Activated CD4-positive, alpha-beta memory T cell treated with anti-CD3 and anti-CD28 coated beads, Interleukin-2, amount 10 ng/mL, durations not matched to agents 7 days and 5 days (primary cell): ENCODE measurements around the gene CENPL. TPM values are rescaled to one million over a fixed set of nuclear protein-coding genes. Genes with fewer than 3 reads are reported as not detected.
"Not testable (repeated sequence)": the region's sequence is repeated elsewhere in the genome, so short reads cannot be mapped to it uniquely, and the experiment has no call there.

Experiments used
- CTCF ChIA-PET: fragments of 350-600 bp; sonication (Branson Sonifier 250); formaldehyde crosslinking; loops from one replicate; lab custom pipeline; 2021; ENCODE audit warnings: antibody characterized with exemption, inconsistent platforms; lab: Charles Lee
- POLR2A ChIA-PET: fragments of 350-600 bp; sonication (Branson Sonifier 250); formaldehyde crosslinking; loops from one replicate; lab custom pipeline; 2021; ENCODE audit warnings: antibody characterized with exemption; lab: Charles Lee
- DNase-seq: peaks from one replicate; pipeline ENCODE4 v3.0.0-alpha.2; 2020
- H3K27ac Mint-ChIP-seq: one replicate; pipeline ENCODE4 v1.8.0; 2021; ENCODE audit warnings: mild to moderate bottlenecking, mixed read lengths
- H3K27me3 Mint-ChIP-seq: one replicate; pipeline ENCODE4 v1.8.0; 2021; ENCODE audit warnings: mixed read lengths
- H3K36me3 Mint-ChIP-seq: one replicate; pipeline ENCODE4 v1.8.0; 2021; ENCODE audit warnings: low read depth, mixed read lengths
- H3K4me1 Mint-ChIP-seq: one replicate; pipeline ENCODE4 v1.8.0; 2021; ENCODE audit warnings: mixed read lengths
- H3K4me3 Mint-ChIP-seq: one replicate; pipeline ENCODE4 v1.8.0; 2021; ENCODE audit warnings: mild to moderate bottlenecking, mixed read lengths
- H3K9me3 Mint-ChIP-seq: one replicate; pipeline ENCODE4 v1.8.0; 2021; ENCODE audit warnings: mixed read lengths
- total RNA-seq, 2 experiments: library from RNA; stranded (reverse); gene quantifications; one replicate each; pipeline ENCODE4 v1.2.3, GENCODE V29; 2021

CENPL gene
- total RNA-seq, 2 experiments from 2014 or later, result 28.2 to 29.4 TPM

GRCh38 chr1:173784997-173785396, 39.7 kb downstream of the CENPL start:
- CTCF ChIA-PET, result interaction anchor here (2.1 kb wide), 1 partner anchor 69 kb away, joined by 4 read pairs; no protein-coding TSS in a partner anchor
- no peaks in the 10 kb centered on the region for H3K9me3 Mint-ChIP-seq
- POLR2A ChIA-PET, result no interaction called here
- H3K4me3 Mint-ChIP-seq, result no peak overlapping the region
- H3K27ac Mint-ChIP-seq, result no peak overlapping the region
- peaks cover 37% of the 10 kb centered on the region for H3K36me3 Mint-ChIP-seq
- no peaks in the 10 kb centered on the region for H3K27me3 Mint-ChIP-seq
- H3K4me1 Mint-ChIP-seq, result peaks cover 2% of the 10 kb centered on the region
- no peak for DNase-seq

GRCh38 chr1:173779936-173780335, 44.7 kb downstream of the CENPL start:
- peaks cover 66% of the 10 kb centered on the region for H3K36me3 Mint-ChIP-seq
- no peaks in the 10 kb centered on the region for H3K27me3 Mint-ChIP-seq
- CTCF ChIA-PET, result no interaction called here
- no peak overlapping the region for H3K4me3 Mint-ChIP-seq
- H3K27ac Mint-ChIP-seq, result no peak overlapping the region
- H3K9me3 Mint-ChIP-seq, result no peaks in the 10 kb centered on the region
- peaks cover 2% of the 10 kb centered on the region for H3K4me1 Mint-ChIP-seq
- POLR2A ChIA-PET, result interaction anchor here (0.5 to 1.5 kb wide), 2 partner anchors 10 to 44 kb away, joined by 3 to 7 read pairs; partner anchors contain the start of gene DARS2
- DNase-seq, result no peak

GRCh38 chr1:173775578-173776226, 49.0 kb downstream of the CENPL start:
- Mint-ChIP-seq H3K9me3 (no peaks in the 10 kb centered on the region), H3K4me3 (no peak overlapping the region), H3K36me3 (peaks cover 51% of the 10 kb centered on the region), H3K27me3 (no peaks in the 10 kb centered on the region), H3K4me1 (peaks cover 4% of the 10 kb centered on the region), H3K27ac (no peak overlapping the region)
- DNase-seq, result no peak
- ChIA-PET CTCF (no interaction called here), POLR2A (no interaction called here)

DNA sequence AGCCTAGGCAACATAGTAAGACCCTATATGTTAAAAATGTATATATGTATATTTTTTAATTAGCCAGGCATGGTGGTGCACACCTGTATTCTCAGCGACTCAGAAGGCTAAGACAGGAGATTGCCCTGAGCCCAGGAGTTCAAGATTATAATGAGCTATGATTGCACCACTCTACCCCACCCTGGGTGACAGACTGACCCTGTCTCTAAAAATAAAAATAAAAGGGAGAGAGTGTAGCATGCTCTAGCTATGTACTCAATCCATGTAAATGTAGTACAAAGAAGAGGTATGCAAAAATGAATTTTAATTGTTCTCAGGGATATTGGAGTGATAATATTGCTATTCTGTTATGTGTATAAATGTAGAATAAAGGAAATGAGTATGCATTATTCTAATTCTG, 53.1 kb downstream of the CENPL start:
- Mint-ChIP-seq H3K27ac (no peak overlapping the region), H3K4me3 (no peak overlapping the region), H3K36me3 (peaks cover 37% of the 10 kb centered on the region), H3K4me1 (peaks cover 24% of the 10 kb centered on the region), H3K27me3 (no peaks in the 10 kb centered on the region), H3K9me3 (no peaks in the 10 kb centered on the region)
- CTCF ChIA-PET, result interaction anchor here (0.7 kb wide), 1 partner anchor 340 kb away, joined by 4 read pairs; no protein-coding TSS in a partner anchor
- POLR2A ChIA-PET, result no interaction called here
- no peak for DNase-seq

DNA sequence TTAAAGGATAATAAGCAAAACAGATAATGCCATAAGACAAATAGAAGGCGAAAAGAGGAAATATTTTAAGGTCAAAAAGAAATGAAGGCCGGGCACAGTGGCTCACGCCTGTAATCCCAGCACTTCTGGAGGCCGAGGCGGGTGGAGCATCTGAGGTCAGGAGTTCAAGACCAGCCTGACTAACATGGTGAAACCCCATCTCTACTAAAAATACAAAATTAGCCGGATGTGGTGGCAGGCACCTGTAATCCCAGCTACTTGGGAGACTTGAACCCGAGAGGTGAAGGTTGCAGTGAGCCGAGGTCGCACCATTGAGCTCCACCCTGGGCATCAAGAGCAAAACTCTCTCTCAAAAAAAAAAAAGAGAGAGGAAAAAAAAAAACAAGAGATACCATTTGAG, 54.4 kb downstream of the CENPL start:
- DNase-seq, H3K9me3 Mint-ChIP-seq, H3K4me3 Mint-ChIP-seq, H3K27ac Mint-ChIP-seq, H3K27me3 Mint-ChIP-seq: not testable (repeated sequence)
- ChIA-PET POLR2A (interaction anchor here (1.1 kb wide), 1 partner anchor 10 kb away, joined by 3 read pairs; no protein-coding TSS in a partner anchor), CTCF (interaction anchor here (0.7 kb wide), 3 partner anchors 52 to 1030 kb away, joined by 3 to 4 read pairs (median 3); no protein-coding TSS in a partner anchor)
- Mint-ChIP-seq H3K36me3 (peaks cover 25% of the 10 kb centered on the region), H3K4me1 (peaks cover 24% of the 10 kb centered on the region)

DNA sequence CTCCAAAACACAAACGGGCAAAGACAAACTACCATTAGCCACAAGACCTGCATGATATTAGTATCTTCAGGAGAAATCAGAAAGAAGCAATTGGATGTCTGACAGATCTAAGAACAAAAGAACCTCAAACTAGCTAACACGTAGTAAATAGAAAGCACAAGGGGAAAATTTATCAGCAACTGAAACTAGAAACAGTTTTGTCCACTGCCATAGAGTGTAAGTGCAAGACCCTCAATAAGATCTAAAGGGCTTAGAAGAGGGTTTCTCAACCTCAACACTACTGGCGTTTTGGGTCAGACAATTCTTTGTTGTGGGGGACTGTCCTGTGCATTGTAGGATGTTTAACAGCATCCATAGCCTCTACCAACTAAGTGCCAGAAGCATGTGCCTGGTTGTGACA, 55.9 kb downstream of the CENPL start:
- Mint-ChIP-seq H3K36me3 (peaks cover 32% of the 10 kb centered on the region), H3K27ac (no peak overlapping the region), H3K4me1 (peaks cover 24% of the 10 kb centered on the region), H3K4me3 (no peak overlapping the region), H3K9me3 (peaks cover 8% of the 10 kb centered on the region), H3K27me3 (no peaks in the 10 kb centered on the region)
- POLR2A ChIA-PET, result no interaction called here
- no peak for DNase-seq
- CTCF ChIA-PET, result interaction anchor here (0.5 kb wide), 1 partner anchor 76 kb away, joined by 3 read pairs; no protein-coding TSS in a partner anchor

- Mint-ChIP-seq H3K27me3 (no peaks in the 10 kb centered on the region), H3K4me1 (peaks cover 24% of the 10 kb centered on the region), H3K4me3 (no peak overlapping the region), H3K36me3 (peaks cover 38% of the 10 kb centered on the region), H3K27ac (no peak overlapping the region), H3K9me3 (peaks cover 12% of the 10 kb centered on the region)
- CTCF ChIA-PET, result no interaction called here
- POLR2A ChIA-PET, result no interaction called here
- no peak for DNase-seq
These were observed 56.5 kb downstream of the CENPL start for GRCh38 chr1:173768206-173768605.

- POLR2A ChIA-PET, DNase-seq, CTCF ChIA-PET, H3K27ac Mint-ChIP-seq, H3K4me3 Mint-ChIP-seq, H3K27me3 Mint-ChIP-seq: not testable (repeated sequence)
- peaks cover 23% of the 10 kb centered on the region for H3K4me1 Mint-ChIP-seq
- H3K9me3 Mint-ChIP-seq, result peaks cover 42% of the 10 kb centered on the region
- H3K36me3 Mint-ChIP-seq, result peaks cover 67% of the 10 kb centered on the region
These were observed 60.4 kb downstream of the CENPL start for GRCh38 chr1:173764331-173764730.

DNA sequence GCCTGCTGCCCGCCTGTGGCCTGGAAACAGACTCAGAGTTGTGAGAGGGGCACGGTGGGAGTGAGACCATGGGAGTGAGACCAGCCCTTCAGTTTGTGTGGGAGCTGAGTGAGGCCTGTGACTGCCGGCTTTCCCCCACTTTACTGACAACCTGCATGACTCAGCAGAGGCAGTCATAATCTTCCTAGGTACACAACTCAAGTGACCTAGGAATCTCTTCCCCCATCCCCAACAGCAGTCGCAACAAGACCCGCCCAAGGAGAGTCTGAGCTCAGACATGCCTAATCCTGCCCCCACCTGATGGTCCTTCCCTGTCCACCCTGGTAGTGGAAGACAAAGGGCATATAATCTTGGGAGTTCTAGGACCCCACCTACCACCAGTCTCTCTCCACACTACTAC, 65.7 kb downstream of the CENPL start:
- POLR2A ChIA-PET, result no interaction called here
- CTCF ChIA-PET, result no interaction called here
- H3K36me3 Mint-ChIP-seq, result peaks cover 75% of the 10 kb centered on the region
- no peak for DNase-seq
- peaks cover 13% of the 10 kb centered on the region for H3K4me1 Mint-ChIP-seq
- no peak overlapping the region for H3K27ac Mint-ChIP-seq
- no peaks in the 10 kb centered on the region for H3K27me3 Mint-ChIP-seq
- peaks cover 38% of the 10 kb centered on the region for H3K9me3 Mint-ChIP-seq
- H3K4me3 Mint-ChIP-seq, result no peak overlapping the region

GRCh38 chr1:173758110-173758509, 66.6 kb downstream of the CENPL start:
- DNase-seq, result no peak
- H3K27ac Mint-ChIP-seq, result no peak overlapping the region
- ChIA-PET POLR2A (no interaction called here), CTCF (no interaction called here)
- H3K27me3 Mint-ChIP-seq, result no peaks in the 10 kb centered on the region
- peaks cover 13% of the 10 kb centered on the region for H3K4me1 Mint-ChIP-seq
- peaks cover 72% of the 10 kb centered on the region for H3K36me3 Mint-ChIP-seq
- peaks cover 32% of the 10 kb centered on the region for H3K9me3 Mint-ChIP-seq
- no peak overlapping the region for H3K4me3 Mint-ChIP-seq

- H3K9me3 Mint-ChIP-seq, result peaks cover 29% of the 10 kb centered on the region
- H3K4me1 Mint-ChIP-seq, result peaks cover 13% of the 10 kb centered on the region
- H3K27me3 Mint-ChIP-seq, result no peaks in the 10 kb centered on the region
- no peak overlapping the region for H3K4me3 Mint-ChIP-seq
- peaks cover 69% of the 10 kb centered on the region for H3K36me3 Mint-ChIP-seq
- no peak for DNase-seq
- CTCF ChIA-PET, result no interaction called here
- POLR2A ChIA-PET, result no interaction called here
- no peak overlapping the region for H3K27ac Mint-ChIP-seq
These were observed 67.0 kb downstream of the CENPL start for GRCh38 chr1:173757666-173758065.

DNA sequence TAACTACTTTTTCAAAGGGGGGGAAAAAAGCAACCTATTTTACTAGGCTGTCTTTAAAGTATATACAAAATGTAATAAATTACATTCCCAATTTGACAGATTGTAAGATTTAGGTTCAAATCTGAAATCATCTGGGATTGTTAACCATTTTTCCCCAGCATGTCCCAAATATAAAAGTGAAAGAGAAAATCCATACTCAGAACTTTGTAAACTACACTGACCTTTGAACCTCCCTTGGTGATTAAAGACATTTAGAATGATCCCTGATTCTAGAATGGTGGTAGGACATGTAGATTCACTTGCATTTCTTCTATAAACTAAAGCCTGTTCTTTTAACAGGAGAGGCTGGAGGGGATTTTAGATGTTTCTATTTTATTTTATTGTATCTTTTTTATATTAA, 70.9 kb downstream of the CENPL start:
- ChIA-PET CTCF (interaction anchor here (0.7 kb wide), 1 partner anchor 325 kb away, joined by 3 read pairs; no protein-coding TSS in a partner anchor), POLR2A (interaction anchor here (0.6 kb wide), 1 partner anchor 254 kb away, joined by 3 read pairs; no protein-coding TSS in a partner anchor)
- no peaks in the 10 kb centered on the region for H3K27me3 Mint-ChIP-seq
- H3K4me3 Mint-ChIP-seq, result no peak overlapping the region
- H3K36me3 Mint-ChIP-seq, result peaks cover 46% of the 10 kb centered on the region
- H3K9me3 Mint-ChIP-seq, result no peaks in the 10 kb centered on the region
- no peak for DNase-seq
- H3K27ac Mint-ChIP-seq, result no peak overlapping the region
- H3K4me1 Mint-ChIP-seq, result no peaks in the 10 kb centered on the region
